WERI-Rb-1 (cell line): ENCODE results near the gene CASQ2.

Source experiments
- DNase-seq: peaks from one replicate; pipeline ENCODE4 v3.0.0-alpha.2; 2020
- H3K27ac ChIP-seq: fragments of 250-450 bp; sonication (Bioruptor Pico); 2 replicates; pipeline ENCODE4 v1.5.1; 2020; ENCODE audit warnings: mild to moderate bottlenecking, moderate library complexity
- H3K27me3 ChIP-seq: fragments of 250-450 bp; sonication (Bioruptor Pico); 2 replicates; pipeline ENCODE4 v1.5.1; 2021; ENCODE audit warnings: mild to moderate bottlenecking, low read depth, moderate library complexity; ENCODE audit not compliant: insufficient read depth, severe bottlenecking
- H3K36me3 ChIP-seq: fragments of 250-450 bp; sonication (Bioruptor Pico); 2 replicates; pipeline ENCODE4 v1.5.1; 2020; ENCODE audit warnings: mild to moderate bottlenecking, moderate library complexity
- H3K4me3 ChIP-seq: 2 replicates; pipeline ENCODE4 v1.5.1; 2011; ENCODE audit warnings: low read depth, mild to moderate bottlenecking, control low read depth, low read length
- H3K9me3 ChIP-seq: fragments of 250-450 bp; sonication (Bioruptor Pico); 2 replicates; pipeline ENCODE4 v1.5.1; 2021; ENCODE audit warnings: mild to moderate bottlenecking, moderate library complexity; ENCODE audit not compliant: severe bottlenecking
- TF ChIP-seq, protein P1 (sequence below): IDR thresholded peaks from 2 replicates; pipeline ENCODE4 v1.5.1; 2011; ENCODE audit warnings: low read depth, mild to moderate bottlenecking, control low read depth, inconsistent platforms, low read length

CASQ2 gene

DNA sequence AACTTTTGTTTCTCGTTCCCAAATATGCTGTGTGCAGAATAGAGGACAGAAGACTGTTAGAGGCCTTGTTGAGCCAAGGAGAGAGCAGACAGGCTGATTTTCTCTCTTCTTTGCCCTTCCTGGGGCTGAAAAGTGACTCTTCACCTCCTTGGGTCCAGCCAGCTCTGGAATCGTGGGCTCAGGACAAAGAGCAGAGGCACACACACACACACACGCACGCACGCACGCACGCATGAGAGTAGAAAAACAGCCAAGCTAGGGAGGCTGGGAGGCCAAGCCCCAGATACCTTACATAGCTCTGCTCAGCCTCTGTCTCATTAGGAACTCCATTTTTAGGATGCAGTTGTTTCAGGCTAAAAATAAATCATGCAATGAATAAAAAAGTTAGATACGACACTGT lies at the start of gene CASQ2:
CASQ2 (minus strand) TSS at position 166 of the 400 bp plus-strand sequence. CDS start 173 bp downstream, outside the sequence.
- no peak for DNase-seq
- no peaks in the 10 kb centered on the region for H3K9me3 ChIP-seq
- H3K27ac ChIP-seq, result no peak within 1 kb of the TSS
- no peaks in the 10 kb centered on the region for H3K36me3 ChIP-seq
- H3K27me3 ChIP-seq, result no peaks in the 10 kb centered on the region
- TF ChIP-seq, protein P1, sequence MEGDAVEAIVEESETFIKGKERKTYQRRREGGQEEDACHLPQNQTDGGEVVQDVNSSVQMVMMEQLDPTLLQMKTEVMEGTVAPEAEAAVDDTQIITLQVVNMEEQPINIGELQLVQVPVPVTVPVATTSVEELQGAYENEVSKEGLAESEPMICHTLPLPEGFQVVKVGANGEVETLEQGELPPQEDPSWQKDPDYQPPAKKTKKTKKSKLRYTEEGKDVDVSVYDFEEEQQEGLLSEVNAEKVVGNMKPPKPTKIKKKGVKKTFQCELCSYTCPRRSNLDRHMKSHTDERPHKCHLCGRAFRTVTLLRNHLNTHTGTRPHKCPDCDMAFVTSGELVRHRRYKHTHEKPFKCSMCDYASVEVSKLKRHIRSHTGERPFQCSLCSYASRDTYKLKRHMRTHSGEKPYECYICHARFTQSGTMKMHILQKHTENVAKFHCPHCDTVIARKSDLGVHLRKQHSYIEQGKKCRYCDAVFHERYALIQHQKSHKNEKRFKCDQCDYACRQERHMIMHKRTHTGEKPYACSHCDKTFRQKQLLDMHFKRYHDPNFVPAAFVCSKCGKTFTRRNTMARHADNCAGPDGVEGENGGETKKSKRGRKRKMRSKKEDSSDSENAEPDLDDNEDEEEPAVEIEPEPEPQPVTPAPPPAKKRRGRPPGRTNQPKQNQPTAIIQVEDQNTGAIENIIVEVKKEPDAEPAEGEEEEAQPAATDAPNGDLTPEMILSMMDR, result no peak
- no peak within 1 kb of the TSS for H3K4me3 ChIP-seq

DNA sequence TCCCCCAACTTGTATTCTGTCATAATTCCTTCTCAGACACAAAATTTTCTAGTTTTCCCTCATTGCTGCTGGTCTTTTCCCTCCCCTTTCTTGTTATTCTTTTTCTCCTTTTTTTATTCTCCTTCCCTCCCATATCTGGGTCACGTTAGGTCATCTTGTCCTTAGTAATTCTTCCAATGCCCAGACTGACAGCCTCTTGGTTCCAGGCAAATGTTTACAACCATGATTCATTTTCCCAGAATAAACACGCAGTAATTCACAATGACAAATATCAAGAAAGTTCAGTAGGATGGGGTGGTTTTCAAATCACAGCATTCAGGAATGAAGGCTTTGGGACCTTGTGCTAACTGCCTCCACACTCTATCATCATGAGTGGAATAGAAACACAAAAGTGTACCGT lies 47.2 kb upstream of the CASQ2 start:
- Histone ChIP-seq H3K27me3 (no peaks in the 10 kb centered on the region), H3K27ac (no peak overlapping the region), H3K4me3 (no peak overlapping the region), H3K36me3 (no peaks in the 10 kb centered on the region), H3K9me3 (no peaks in the 10 kb centered on the region)
- TF ChIP-seq, protein P1, result no peak
- DNase-seq, result no peak

DNA sequence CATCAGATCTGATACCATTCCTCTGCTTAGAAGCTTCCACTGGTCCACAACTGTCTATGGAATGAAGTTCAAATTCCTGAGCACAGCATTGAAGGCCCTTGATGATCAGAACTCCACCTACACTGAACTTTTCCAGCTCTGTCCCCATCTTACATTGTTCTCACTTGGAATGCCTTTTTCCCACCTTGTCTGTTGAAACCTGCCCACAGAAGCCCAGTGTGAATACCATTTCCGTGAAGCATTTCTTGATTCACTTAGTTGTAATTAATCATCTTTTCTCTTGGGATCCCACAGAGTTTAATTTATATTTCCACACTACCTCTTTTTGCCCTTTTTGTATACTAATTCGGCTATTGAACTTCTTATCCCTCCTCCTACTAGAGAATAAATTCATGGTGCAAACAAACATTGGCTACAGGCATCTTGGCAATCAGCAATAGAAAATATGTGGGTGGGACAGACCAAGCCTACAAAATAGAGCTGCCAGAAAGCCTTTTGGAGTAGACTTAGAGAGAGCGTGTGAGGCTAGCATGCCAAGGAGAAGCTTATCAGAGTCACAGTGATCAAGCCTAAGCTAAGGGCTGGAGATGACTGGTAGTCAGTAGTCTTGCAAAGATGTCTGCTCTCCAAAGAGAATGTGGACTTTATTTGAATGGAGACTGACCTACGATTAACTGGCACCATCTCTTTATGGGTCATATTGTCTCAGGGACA lies 46.3 kb upstream of the CASQ2 start:
- H3K27me3 ChIP-seq, result no peaks in the 10 kb centered on the region
- no peaks in the 10 kb centered on the region for H3K9me3 ChIP-seq
- TF ChIP-seq, protein P1, result no peak
- no peak overlapping the region for H3K27ac ChIP-seq
- no peak overlapping the region for H3K4me3 ChIP-seq
- H3K36me3 ChIP-seq, result no peaks in the 10 kb centered on the region
- no peak for DNase-seq

DNA sequence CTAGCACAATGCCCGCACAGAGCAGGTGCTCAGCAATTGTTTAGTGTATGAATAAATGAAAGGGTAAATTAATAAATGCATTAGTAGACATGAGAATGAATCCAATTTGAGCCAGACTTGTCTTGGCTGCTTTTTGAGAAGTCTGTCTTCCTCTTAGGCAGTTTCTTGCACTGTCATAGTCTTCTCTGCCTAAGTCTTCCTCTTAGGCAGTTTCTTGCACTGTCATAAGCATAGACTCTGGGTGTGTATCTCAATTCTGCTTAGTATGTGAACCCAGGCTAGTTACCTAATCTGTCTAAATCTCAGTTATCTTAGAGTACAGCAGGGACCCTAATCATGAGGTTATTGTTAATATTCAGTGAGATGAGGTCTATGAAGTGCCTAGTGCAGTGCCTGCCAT lies 45.2 kb upstream of the CASQ2 start:
- H3K9me3 ChIP-seq, result no peaks in the 10 kb centered on the region
- H3K27me3 ChIP-seq, result no peaks in the 10 kb centered on the region
- no peaks in the 10 kb centered on the region for H3K36me3 ChIP-seq
- no peak overlapping the region for H3K4me3 ChIP-seq
- no peak overlapping the region for H3K27ac ChIP-seq
- TF ChIP-seq, protein P1, result no peak
- no peak for DNase-seq

DNA sequence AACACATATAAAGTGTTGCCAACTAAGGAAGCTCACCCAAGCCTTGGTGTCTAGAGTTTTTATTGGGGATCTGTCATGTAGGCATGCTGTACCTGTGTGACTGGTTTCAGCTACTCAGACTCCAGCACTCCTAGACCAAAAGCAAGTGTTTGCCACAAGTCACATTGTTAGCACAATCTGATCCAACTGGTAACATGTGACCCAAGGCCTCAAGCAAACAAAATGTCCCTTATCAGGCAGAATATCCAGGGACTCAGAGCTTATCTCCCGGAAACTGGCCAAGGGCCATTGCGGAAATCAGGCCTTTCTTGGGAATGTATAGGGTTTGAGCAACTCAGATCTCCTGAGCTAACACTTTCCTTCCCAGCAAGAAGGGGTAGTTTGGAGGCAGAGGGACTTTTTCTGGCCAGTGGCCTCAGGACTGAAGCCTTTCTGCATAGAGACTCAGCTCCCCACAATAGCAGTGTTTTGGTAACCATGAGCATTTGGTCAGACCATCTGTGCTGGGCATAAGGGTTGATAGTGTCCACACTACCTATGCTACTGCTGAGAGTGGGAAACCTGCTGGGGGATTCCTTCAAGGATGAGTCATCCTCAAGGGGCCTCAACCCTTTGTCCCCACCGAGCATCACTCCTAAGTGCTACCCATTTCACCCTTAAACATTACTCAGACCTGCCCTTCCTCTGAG lies 42.8 kb upstream of the CASQ2 start:
- Histone ChIP-seq H3K9me3 (no peaks in the 10 kb centered on the region), H3K36me3 (no peaks in the 10 kb centered on the region), H3K4me3 (no peak overlapping the region), H3K27ac (no peak overlapping the region), H3K27me3 (no peaks in the 10 kb centered on the region)
- TF ChIP-seq, protein P1, result no peak
- no peak for DNase-seq
